Liver (tissue), 3 donors: ENCODE results near the gene CIDEA.
"Not testable (repeated sequence)": the region's sequence is repeated elsewhere in the genome, so short reads cannot be mapped to it uniquely, and the experiment has no call there.

Experiments
- EGR1 ChIP-seq, 2 donors: IDR thresholded peaks; 2 replicates each; pipeline ENCODE4 v1.6.1; 2016 to 2018; ENCODE audit warnings: antibody characterized with exemption in 2 of 2, low read depth in 2 of 2
- GABPA ChIP-seq, 2 donors: IDR thresholded peaks in 1 of 2; conservative IDR thresholded peaks in 1 of 2; 2 replicates each; pipeline ENCODE4 v1.6.1; 2016; ENCODE audit warnings: antibody characterized with exemption in 2 of 2, mild to moderate bottlenecking in 1 of 2, moderate library complexity in 1 of 2
- JUND ChIP-seq, 2 donors: IDR thresholded peaks; 2 replicates each; pipeline ENCODE4 v1.6.1; 2016; ENCODE audit warnings: antibody characterized with exemption in 2 of 2
- RAD21 ChIP-seq, 2 donors: IDR thresholded peaks; 2 replicates each; pipeline ENCODE4 v1.6.1; 2016; ENCODE audit warnings: antibody characterized with exemption in 2 of 2, mild to moderate bottlenecking in 2 of 2
- RXRA ChIP-seq, 2 donors: IDR thresholded peaks; 2 replicates each; pipeline ENCODE4 v1.6.1; 2017 to 2018; ENCODE audit warnings: antibody characterized with exemption in 2 of 2, mild to moderate bottlenecking in 1 of 2
- TAF1 ChIP-seq: conservative IDR thresholded peaks from 2 replicates; pipeline ENCODE4 v1.6.1; 2016; ENCODE audit warnings: antibody characterized with exemption, mild to moderate bottlenecking
- TF ChIP-seq, protein P1 (sequence below): fragments of 150-350 bp; IDR thresholded peaks from 2 replicates; pipeline ENCODE4 v1.5.1; 2017; ENCODE audit warnings: improper control_type of control experiment, low read depth, low read length; ENCODE audit not compliant: missing input control
- TF ChIP-seq, protein P2 (sequence below): IDR thresholded peaks from 2 replicates; pipeline ENCODE4 v1.6.1; 2016; ENCODE audit warnings: antibody characterized with exemption
- TF ChIP-seq, protein P3 (sequence below): IDR thresholded peaks from 2 replicates; pipeline ENCODE4 v1.6.1; 2016; ENCODE audit warnings: antibody characterized with exemption, mild to moderate bottlenecking
- donor health status: healthy.
- donor health status: healthy.

DNA sequence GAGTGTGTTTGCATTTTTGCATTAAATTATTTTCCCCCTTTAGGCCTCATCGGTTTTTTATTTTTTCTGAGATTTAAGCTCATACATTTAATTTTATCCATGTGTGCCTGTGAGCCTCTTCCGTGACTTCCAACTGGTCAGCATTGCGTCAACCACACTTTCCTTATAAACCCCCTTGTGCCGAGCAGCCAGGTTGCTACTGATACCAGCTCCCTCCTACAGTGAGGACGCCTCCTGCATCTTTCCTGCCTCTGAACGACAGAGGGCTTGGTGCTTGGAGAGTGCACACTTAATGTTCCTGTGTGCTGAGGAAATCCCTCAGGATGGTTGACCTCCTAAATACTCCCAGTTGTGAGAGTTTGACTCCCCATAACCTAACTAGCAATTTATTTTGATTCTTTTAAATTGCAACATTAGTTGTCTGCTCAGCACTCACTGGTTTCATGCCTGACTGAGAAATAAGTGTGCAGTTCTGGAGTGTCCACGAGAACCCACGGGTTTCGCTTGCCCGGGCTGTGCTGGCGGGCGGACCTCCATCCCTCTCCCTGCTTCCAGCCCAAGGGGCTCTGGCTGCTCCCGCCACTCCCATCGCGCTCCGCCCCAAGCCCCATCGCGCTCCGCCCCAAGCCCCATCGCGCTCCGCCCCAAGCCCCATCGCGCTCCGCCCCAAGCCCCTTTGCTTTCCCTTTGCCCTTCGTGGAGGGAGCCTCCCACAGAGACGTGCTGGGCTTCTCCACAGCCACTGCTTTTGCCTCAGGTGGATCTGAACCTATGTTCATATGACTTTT is 26.6 kb upstream of the CIDEA start:
- TF ChIP-seq, protein P1, sequence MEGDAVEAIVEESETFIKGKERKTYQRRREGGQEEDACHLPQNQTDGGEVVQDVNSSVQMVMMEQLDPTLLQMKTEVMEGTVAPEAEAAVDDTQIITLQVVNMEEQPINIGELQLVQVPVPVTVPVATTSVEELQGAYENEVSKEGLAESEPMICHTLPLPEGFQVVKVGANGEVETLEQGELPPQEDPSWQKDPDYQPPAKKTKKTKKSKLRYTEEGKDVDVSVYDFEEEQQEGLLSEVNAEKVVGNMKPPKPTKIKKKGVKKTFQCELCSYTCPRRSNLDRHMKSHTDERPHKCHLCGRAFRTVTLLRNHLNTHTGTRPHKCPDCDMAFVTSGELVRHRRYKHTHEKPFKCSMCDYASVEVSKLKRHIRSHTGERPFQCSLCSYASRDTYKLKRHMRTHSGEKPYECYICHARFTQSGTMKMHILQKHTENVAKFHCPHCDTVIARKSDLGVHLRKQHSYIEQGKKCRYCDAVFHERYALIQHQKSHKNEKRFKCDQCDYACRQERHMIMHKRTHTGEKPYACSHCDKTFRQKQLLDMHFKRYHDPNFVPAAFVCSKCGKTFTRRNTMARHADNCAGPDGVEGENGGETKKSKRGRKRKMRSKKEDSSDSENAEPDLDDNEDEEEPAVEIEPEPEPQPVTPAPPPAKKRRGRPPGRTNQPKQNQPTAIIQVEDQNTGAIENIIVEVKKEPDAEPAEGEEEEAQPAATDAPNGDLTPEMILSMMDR, result not testable (repeated sequence)
- not testable (repeated sequence) for TF ChIP-seq TAF1; RXRA (IDR thresholded peaks at IDR 0.05); GABPA (IDR thresholded peaks at IDR 0.05 in 1 of 2, conservative IDR thresholded peaks at IDR 0.05 in 1 of 2); EGR1 (IDR thresholded peaks at IDR 0.05; ENCODE audit: low read depth in 2 of 2); RAD21 (IDR thresholded peaks at IDR 0.05); JUND (IDR thresholded peaks at IDR 0.05)
- TF ChIP-seq, protein P2, sequence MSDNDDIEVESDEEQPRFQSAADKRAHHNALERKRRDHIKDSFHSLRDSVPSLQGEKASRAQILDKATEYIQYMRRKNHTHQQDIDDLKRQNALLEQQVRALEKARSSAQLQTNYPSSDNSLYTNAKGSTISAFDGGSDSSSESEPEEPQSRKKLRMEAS, result not testable (repeated sequence)
- TF ChIP-seq, protein P3, sequence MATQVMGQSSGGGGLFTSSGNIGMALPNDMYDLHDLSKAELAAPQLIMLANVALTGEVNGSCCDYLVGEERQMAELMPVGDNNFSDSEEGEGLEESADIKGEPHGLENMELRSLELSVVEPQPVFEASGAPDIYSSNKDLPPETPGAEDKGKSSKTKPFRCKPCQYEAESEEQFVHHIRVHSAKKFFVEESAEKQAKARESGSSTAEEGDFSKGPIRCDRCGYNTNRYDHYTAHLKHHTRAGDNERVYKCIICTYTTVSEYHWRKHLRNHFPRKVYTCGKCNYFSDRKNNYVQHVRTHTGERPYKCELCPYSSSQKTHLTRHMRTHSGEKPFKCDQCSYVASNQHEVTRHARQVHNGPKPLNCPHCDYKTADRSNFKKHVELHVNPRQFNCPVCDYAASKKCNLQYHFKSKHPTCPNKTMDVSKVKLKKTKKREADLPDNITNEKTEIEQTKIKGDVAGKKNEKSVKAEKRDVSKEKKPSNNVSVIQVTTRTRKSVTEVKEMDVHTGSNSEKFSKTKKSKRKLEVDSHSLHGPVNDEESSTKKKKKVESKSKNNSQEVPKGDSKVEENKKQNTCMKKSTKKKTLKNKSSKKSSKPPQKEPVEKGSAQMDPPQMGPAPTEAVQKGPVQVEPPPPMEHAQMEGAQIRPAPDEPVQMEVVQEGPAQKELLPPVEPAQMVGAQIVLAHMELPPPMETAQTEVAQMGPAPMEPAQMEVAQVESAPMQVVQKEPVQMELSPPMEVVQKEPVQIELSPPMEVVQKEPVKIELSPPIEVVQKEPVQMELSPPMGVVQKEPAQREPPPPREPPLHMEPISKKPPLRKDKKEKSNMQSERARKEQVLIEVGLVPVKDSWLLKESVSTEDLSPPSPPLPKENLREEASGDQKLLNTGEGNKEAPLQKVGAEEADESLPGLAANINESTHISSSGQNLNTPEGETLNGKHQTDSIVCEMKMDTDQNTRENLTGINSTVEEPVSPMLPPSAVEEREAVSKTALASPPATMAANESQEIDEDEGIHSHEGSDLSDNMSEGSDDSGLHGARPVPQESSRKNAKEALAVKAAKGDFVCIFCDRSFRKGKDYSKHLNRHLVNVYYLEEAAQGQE, result not testable (repeated sequence)
